ENCODE measurements around the gene INS.

INS gene

GRCh38 chr11:2164861-2165555 lies 4.0 kb upstream of the INS start:
- DNase-seq, result no peak

GRCh38 chr11:2164081-2164480 lies 3.1 kb upstream of the INS start:
- DNase-seq, result no peak

GRCh38 chr11:2163428-2163978 lies 2.5 kb upstream of the INS start:
- DNase-seq, result no peak

GRCh38 chr11:2159536-2160413 lies 1.2 kb downstream of the INS start:
- DNase-seq, result no peak

- DNase-seq, result no peak
These were observed 2.0 kb downstream of the INS start for GRCh38 chr11:2158966-2159365.

- DNase-seq, result no peak
These were observed 2.7 kb downstream of the INS start for GRCh38 chr11:2158296-2158737.

- DNase-seq, result no peak
These were observed 3.5 kb downstream of the INS start for GRCh38 chr11:2157294-2158040.

- DNase-seq, result peak; percentile 56
These were observed 4.4 kb downstream of the INS start for GRCh38 chr11:2156416-2157182.

GRCh38 chr11:2155511-2155910 lies 5.5 kb downstream of the INS start:
- DNase-seq, result no peak

- no peak for DNase-seq
These were observed 6.1 kb downstream of the INS start for GRCh38 chr11:2154889-2155288.

- no peak for DNase-seq
These were observed 6.8 kb downstream of the INS start for GRCh38 chr11:2154195-2154585.

GRCh38 chr11:2153581-2154194 lies 7.3 kb downstream of the INS start:
- no peak for DNase-seq

GRCh38 chr11:2151500-2152257 lies 9.3 kb downstream of the INS start:
- peak; percentile 81 for DNase-seq

GRCh38 chr11:2149864-2150847 lies 10.9 kb downstream of the INS start:
- no peak for DNase-seq

GRCh38 chr11:2149460-2149859 lies 11.5 kb downstream of the INS start:
- no peak for DNase-seq

GRCh38 chr11:2148595-2148994 lies 12.4 kb downstream of the INS start:
- no peak for DNase-seq

GRCh38 chr11:2147391-2147790 lies 13.6 kb downstream of the INS start:
- DNase-seq, result no peak

- no peak for DNase-seq
These were observed 15.0 kb downstream of the INS start for GRCh38 chr11:2146051-2146450.

- no peak for DNase-seq
These were observed 16.3 kb downstream of the INS start for GRCh38 chr11:2144544-2145248.
